ENCODE data around the gene DIP2A.

The DIP2A gene

DNA sequence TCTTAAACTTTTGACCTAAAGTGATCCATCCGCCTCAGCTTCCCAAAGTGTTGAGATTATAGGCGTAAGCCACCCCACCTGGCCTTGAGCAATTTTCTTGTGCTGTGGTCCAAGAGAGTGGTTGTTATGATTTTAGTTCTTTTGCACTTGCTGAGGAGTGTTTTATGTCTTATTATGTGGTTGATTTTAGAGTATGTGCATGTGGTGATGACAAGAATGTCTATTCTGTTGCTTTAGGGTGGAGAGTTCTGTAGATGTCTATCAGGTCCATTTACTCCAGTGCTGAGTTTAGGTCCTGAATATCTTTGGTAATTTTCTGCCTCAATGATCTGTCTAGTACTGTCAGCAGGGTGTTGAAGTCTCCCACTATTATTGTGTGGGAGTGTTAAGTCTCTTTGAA lies 157.4 kb downstream of the DIP2A start:
- peaks cover 2% of the 10 kb centered on the region for H3K4me1 Mint-ChIP-seq (ENCODE audit: low read depth)
- H3K36me3 Mint-ChIP-seq (ENCODE audit: low read depth) = no peaks in the 10 kb centered on the region
- H3K4me3 Mint-ChIP-seq = no peak overlapping the region
- H3K27ac Mint-ChIP-seq = no peak overlapping the region
- H3K27me3 Mint-ChIP-seq (ENCODE audit: low read depth) = peaks cover 32% of the 10 kb centered on the region
- H3K9me3 Mint-ChIP-seq = no peaks in the 10 kb centered on the region

DNA sequence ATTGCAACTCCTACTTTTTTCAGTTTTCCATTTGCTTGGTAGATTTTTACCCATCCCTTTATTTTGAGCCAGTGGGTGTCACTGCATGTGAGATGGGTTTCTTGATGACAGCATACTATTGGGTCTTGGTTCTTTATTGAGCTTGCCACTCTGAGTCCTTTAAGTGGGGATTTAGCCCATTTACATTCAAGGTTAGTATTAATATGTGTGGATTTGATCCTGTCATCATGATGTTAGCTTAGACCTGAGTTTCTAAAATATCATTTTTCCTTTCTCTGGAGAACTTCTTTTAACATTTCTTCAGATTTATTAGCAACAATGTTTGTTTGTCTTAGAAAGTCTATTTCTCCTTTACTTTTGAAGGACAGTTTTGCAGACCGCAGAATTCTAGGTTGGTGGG lies 158.0 kb downstream of the DIP2A start:
- no peaks in the 10 kb centered on the region for H3K9me3 Mint-ChIP-seq
- H3K27ac Mint-ChIP-seq = no peak overlapping the region
- peaks cover 32% of the 10 kb centered on the region for H3K27me3 Mint-ChIP-seq (ENCODE audit: low read depth)
- no peaks in the 10 kb centered on the region for H3K36me3 Mint-ChIP-seq (ENCODE audit: low read depth)
- H3K4me1 Mint-ChIP-seq (ENCODE audit: low read depth) = peaks cover 7% of the 10 kb centered on the region
- no peak overlapping the region for H3K4me3 Mint-ChIP-seq

DNA sequence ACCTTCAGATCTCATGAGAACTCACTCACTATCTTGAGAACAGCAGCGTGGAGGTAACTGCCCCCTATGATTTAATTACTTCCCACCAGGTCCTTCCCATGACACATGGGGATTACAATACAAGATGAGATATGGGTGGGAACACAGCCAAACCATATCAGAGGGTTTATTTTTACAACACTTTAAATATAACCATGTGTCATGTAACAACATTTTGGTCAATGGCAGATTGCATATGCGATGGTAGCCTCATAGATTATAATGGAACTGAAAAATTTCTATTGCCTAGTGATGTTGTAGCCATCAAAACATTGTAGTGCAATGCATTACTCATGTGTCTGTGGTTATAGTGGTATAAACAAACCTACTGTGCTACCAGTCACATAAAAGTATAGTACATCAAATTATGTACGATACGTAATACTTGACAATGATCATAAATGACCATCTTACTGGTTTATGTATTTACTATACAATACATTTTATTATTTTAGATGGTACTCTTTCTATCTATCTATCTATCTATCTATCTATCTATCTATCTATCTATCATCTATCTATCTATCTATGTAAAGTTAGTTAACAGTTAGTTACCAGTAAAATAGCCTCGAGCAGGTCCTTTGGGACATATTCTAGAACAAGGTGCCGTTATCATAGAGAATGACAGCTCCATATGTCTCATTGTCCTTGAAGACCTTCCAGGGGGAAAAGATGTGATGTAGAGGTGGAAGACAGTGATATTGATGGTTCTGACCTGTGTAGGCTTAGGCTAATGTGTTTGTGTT lies 158.8 kb downstream of the DIP2A start:
- no peaks in the 10 kb centered on the region for H3K9me3 Mint-ChIP-seq
- peaks cover 32% of the 10 kb centered on the region for H3K27me3 Mint-ChIP-seq (ENCODE audit: low read depth)
- no peaks in the 10 kb centered on the region for H3K36me3 Mint-ChIP-seq (ENCODE audit: low read depth)
- peaks cover 15% of the 10 kb centered on the region for H3K4me1 Mint-ChIP-seq (ENCODE audit: low read depth)
- no peak overlapping the region for H3K27ac Mint-ChIP-seq
- H3K4me3 Mint-ChIP-seq = no peak overlapping the region

DNA sequence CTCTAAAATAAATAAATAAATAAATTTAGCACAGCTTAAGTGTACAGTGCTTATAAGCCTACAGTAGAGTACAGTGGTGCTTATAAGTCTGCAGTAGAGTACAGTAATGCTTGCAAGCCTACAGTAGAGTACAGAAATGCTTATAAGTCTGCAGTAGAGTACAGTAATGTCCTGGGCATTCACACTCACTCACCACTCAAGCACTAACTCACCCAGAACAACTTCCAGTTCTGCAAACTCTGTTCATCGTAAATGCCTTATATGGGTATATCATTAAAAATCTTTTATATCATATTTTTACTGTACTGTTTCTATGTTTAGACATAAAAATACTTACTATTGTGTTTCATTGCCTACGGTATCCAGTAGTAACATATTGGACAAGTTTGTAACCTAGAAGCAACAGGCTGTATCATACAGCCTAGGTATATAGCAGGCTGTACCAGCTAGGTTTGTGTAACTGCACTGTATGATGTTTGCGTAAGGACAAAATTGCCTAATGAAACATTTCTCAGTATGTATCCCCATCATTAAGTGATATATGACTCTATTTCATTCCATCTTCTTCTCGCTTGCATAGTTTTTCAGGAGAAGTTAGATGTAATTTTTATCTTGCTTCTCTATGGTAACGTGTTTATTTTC lies 160.2 kb downstream of the DIP2A start:
- Mint-ChIP-seq H3K27me3 (ENCODE audit: low read depth) (peaks cover 28% of the 10 kb centered on the region), H3K4me1 (ENCODE audit: low read depth) (peaks cover 21% of the 10 kb centered on the region), H3K4me3 (no peak overlapping the region), H3K9me3 (no peaks in the 10 kb centered on the region), H3K36me3 (ENCODE audit: low read depth) (no peaks in the 10 kb centered on the region), H3K27ac (no peak overlapping the region)
